GM19099 (cell line): ENCODE results near the gene TIAM2.

ENCODE experiments used
- POLR2A ChIP-seq: IDR thresholded peaks from 3 replicates; pipeline ENCODE4 v1.6.1; 2011; ENCODE audit warnings: low read depth; ENCODE audit not compliant: insufficient read length; ENCODE audit errors: extremely low read depth

Gene TIAM2

DNA sequence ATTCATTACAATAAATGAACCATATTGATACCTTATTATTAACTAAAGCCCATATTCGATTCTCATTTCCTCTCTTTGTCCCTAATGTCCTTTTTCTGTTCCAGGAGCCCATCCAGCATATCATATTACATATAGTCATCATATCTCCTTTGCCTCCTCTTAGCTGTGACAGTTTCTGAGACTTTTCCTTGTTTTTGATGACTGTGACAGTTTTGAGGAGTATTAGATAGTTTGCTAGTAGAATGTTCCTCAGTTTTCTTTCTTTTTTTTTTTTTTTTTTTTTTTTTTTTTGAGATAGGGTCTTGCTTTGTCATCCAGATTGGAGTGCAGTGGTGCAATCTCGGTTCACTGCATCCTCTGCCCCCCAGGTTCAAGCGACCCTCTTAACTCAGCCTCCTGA, 61.6 kb downstream of the TIAM2 start:
- no peak for TF ChIP-seq POLR2A

GRCh38 chr6:155061381-155061780, 66.3 kb downstream of the TIAM2 start:
- TF ChIP-seq POLR2A = no peak

DNA sequence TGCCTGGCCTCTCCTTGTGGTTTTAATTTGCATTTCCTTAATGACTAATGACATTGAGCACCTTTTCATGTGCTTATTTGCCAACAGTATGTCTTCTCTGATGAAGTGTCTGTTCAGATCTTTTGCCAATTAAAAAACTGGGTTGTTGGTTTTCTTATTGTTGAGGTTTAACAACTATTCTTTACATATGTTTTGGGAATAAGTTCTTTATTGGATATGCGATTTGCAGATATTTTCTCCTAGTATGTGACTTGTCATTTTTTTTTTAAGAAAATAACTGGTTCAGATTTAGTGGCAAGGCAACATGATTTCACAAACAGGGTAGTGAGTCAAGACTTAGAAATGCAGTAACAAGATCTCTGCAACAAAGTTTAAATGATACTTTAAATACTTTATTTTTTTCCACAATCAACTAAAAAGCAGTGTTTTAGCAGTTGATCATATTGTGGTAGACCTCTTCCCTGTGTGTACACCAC, 67.8 kb downstream of the TIAM2 start:
- TF ChIP-seq POLR2A = no peak

GRCh38 chr6:155064303-155064702, 69.2 kb downstream of the TIAM2 start:
- no peak for TF ChIP-seq POLR2A

- no peak for TF ChIP-seq POLR2A
Measured at GRCh38 chr6:155066361-155066760, 71.2 kb downstream of the TIAM2 start.

DNA sequence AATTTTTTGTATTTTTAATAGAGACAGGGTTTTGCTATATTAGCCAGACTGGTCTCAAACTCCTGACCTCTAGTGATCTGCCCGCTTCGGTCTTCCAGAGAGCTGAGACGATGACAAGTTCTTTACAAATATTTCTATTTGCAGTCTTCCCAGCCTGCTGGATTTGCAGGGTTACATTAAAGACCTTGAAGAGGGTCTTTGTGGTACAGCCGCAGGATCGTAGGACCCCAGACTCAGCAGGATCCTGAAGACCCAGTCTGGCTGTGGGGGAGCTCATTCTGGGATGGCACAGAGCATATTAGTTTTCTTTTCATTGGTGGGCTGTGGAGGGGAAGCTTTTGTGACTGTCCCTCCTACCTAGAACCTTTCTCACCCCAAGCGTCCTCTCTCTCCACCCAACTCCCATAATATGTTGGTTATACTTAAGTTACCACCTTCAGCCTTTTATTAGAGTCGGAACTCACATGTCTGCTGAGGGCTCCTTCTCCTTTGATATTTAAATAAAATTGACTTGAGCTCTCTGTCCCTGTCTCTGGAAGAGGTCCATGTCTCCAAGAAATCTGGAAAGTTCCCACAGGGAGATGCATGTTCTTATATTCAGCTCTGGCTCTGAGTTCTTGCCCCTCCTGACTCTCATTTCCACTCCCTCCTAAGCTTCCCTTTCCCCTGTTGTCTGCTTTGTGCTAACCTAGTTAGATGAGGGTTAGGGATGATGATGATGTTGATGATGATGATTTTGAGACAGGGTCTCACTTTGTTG, 72.0 kb downstream of the TIAM2 start:
- no peak for TF ChIP-seq POLR2A

- TF ChIP-seq POLR2A = no peak
Measured at GRCh38 chr6:155067956-155068615, 73.0 kb downstream of the TIAM2 start.

- TF ChIP-seq POLR2A = no peak
Measured at GRCh38 chr6:155069543-155069942, 74.4 kb downstream of the TIAM2 start.

DNA sequence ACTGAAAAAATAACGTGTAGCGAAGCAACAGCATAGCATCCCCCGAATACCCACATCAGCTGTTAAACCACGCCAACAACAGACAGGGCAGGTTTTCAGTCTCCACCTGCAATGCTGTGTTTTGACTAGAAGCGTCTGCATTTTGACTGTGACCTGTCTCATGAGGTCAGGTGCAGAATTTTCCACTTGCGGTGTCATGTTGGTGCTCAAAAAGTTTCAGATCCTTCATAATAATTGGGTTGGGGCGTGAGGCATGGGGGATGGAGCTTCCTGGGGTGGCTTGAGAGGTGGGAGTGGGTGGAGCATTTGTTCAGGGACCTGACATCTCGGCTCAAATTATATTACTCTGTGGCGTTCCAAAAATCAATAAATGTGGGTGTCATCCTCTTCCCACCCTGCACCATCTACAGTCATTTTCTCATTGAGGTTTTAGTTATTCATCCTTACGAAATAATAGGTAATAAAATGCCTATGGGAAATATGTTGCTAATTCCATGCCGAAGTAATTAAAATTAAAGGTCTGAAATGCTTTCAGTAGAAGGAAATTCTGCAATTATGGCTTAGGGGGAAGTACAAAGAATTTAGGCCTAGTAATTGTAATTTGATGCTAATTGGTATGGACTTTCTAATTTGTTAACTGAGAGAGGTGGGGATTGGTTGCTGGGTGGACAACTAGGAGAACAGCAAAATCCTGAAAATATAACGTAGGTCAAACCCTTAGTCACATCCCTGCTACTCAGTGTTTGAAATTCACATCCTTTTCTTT, 81.0 kb downstream of the TIAM2 start:
- TF ChIP-seq POLR2A = no peak

GRCh38 chr6:155077331-155077730, 82.2 kb downstream of the TIAM2 start:
- no peak for TF ChIP-seq POLR2A

GRCh38 chr6:155077784-155078183, 82.7 kb downstream of the TIAM2 start:
- no peak for TF ChIP-seq POLR2A

- TF ChIP-seq POLR2A = no peak
Measured at GRCh38 chr6:155078331-155078745, 83.2 kb downstream of the TIAM2 start.

- TF ChIP-seq POLR2A = no peak
Measured at GRCh38 chr6:155079985-155080452, 84.9 kb downstream of the TIAM2 start.

DNA sequence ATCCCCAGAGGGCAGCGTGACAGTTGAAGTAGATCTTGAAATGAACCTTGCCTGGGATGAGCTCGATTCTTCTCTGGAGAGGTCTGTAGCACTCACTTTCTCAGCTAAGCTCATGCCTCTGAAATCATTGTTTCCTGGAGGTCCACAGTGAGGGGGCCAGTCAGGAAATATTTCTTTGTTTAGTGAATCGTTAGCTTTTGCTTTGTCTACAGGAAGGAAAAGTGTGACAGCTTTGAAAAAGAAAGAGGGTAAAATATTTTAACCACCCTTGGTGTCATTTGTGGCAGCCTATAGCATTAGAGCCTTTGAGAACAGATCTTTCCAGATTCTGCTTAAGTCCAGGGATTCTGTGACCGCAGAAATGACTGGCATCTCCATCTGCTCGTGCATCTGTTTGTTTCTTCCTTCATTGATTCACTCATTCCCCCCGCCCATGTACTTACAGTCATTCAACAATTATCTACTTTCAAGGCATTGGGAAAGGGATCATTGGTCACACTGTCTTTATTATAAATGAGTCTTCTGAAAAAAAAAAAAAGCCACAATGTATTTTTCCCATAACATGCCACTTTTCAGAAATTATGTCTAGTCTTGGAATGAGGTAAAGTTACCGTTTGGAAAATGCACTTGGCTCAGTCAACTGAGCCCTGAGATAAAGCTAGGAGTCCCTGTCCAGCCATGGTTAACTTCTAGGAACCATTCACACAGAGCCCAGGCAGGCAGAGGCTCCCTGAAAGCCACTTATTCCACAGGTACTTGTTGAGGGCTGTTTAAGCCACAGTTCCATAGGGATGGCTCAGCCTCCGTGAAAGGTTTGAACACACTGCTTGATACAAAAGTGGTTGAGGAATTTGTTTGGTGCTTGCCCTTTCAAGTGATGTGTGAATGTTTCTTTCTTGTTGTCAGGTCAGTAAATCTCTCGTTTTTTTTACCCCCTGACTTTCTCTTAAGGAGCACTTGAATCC, 86.0 kb downstream of the TIAM2 start:
- TF ChIP-seq POLR2A = no peak
